GM12875 (cell line): ENCODE results near the gene FNDC8.
A peak's percentile ranks its signal among the peaks of the same experiment; 100 is the strongest.

ENCODE experiments used
- H3K4me3 ChIP-seq: one replicate; pipeline ENCODE4 v1.5.1; 2011; ENCODE audit warnings: low read depth, low read length, control low read depth
- CTCF ChIP-seq: IDR thresholded peaks from 2 replicates; pipeline ENCODE4 v1.5.1; 2011; ENCODE audit warnings: low read depth, mild to moderate bottlenecking, control low read depth, inconsistent platforms, low read length, moderate library complexity, borderline replicate concordance; ENCODE audit not compliant: insufficient read depth

The FNDC8 gene

GRCh38 chr17:35117984-35118383 lies 3.4 kb upstream of the FNDC8 start:
- TF ChIP-seq CTCF: peak; percentile 22; the same call in 1 of the 2 replicates
- H3K4me3 ChIP-seq: no peak overlapping the region

- TF ChIP-seq CTCF: peak; percentile 94
- H3K4me3 ChIP-seq: peak within 1 kb of the TSS; percentile 87
Observed at GRCh38 chr17:35119370-35120165, 1.8 kb upstream of the FNDC8 start, which contains the start of gene RAD51D. RAD51D (minus strand) TSS chr17:35119860; CDS start chr17:35119613, 247 bp downstream.

- TF ChIP-seq CTCF: no peak
- no peak overlapping the region for H3K4me3 ChIP-seq
Observed at GRCh38 chr17:35127751-35128514, 6.5 kb downstream of the FNDC8 start.

- no peak overlapping the region for H3K4me3 ChIP-seq
- TF ChIP-seq CTCF: no peak
Observed at GRCh38 chr17:35129154-35129972, 7.9 kb downstream of the FNDC8 start.

- no peak overlapping the region for H3K4me3 ChIP-seq
- no peak for TF ChIP-seq CTCF
Observed at GRCh38 chr17:35129973-35130351, 8.5 kb downstream of the FNDC8 start.

- TF ChIP-seq CTCF: no peak
- H3K4me3 ChIP-seq: no peak overlapping the region
Observed at GRCh38 chr17:35130392-35130791, 9.0 kb downstream of the FNDC8 start.
